ENCODE measurements around the gene ANKRD33B.

ANKRD33B gene

DNA sequence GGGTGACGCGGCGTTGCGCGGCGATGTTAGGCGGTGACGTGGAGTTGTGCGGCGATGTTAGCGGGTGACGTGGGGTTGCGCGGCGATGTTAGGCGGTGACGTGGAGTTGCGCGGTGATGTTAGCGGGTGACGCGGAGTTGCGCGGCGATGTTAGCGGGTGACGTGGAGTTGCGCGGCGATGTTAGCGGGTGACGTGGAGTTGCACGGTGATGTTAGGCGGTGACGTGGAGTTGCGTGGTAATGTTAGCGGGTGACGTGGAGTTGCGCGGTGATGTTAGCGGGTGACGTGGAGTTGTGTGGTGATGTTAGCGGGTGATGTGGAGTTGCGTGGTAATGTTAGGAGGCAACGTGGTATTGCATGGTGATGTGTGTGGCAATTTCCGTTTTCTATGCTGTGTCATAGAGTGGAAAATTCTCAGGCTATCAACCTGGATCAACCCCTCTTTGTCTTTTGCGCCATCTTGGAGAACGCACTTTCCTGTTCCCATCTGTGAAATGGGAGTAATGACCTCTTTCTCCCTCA, 76.0 kb downstream of the ANKRD33B start:
- DNase-seq, result no peak

DNA sequence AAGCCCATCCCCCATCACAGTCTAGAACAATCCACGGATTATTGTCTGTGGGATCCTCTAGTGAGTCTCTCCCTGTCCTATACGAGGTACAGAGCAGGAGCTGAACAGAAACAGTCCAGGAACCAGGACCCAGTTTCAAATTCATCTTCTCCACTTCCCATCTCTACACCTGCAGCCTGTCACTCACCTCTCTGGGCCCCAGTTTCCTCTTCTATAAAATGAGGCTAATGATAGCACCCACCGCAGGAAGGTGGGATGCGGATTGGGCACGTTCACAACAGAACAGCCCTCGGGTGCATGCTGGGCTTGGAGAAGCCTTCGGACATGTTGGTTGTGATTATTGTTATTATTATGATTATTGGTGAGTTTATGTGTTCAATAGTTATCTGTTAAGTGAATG, 78.5 kb downstream of the ANKRD33B start:
- no peak for DNase-seq

DNA sequence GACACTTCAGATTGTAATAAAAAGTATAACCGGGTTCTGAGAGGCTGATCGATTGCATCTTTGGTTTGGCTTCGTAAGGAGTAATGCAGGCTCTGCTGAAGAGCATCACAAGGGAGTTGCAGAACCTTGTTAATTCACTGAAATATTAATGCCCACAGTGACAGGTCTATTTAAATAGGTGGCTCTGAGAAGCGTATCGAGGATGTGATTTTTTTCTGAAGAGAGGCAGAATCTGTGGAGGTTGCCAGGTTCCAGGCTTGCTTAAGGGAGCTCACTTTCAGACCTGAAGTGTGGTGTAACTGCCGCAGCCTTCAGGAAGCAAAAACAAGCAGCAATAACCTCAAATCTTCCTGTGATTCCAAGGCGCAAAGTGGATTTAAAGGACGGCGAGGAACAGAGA, 80.3 kb downstream of the ANKRD33B start:
- DNase-seq, result no peak

DNA sequence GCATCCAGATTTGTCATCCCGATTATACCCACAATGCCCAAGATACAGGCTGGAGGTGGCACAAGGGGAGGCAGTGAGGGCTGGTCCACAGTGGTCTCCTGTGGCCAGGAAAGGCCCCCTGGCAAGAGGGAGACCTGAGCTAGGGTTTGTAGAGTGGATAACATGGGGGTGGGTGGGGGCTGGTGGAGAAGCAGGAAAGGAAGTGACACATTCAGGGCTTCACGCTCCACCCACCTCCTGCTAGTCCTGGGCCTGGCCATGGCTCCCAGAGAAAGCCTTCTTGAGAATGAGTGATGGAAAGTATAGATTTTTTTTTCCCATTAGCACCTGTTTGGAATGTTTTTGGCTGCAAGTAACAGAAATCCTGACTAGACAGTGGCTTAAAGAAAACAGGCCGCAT, 81.3 kb downstream of the ANKRD33B start:
- DNase-seq, result no peak

DNA sequence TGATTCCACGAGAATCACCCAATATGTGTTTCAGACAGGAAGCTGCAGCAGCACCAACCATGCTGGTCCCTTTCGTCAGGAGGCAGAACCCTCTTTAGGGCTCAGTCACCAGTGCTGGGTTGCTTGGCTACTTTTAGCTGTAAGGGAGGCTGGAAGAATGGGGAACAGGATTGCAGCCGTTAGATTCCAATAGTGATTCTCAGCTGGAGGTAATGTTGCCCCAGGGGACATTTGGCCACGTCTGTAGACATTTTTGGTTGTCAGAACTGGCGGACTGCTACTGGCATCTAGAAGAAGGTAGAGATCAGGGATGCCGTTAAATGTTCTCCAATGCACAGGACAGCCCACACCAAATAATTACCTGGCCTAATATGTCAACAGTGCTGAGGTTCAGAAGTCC, 81.8 kb downstream of the ANKRD33B start:
- DNase-seq, result no peak

DNA sequence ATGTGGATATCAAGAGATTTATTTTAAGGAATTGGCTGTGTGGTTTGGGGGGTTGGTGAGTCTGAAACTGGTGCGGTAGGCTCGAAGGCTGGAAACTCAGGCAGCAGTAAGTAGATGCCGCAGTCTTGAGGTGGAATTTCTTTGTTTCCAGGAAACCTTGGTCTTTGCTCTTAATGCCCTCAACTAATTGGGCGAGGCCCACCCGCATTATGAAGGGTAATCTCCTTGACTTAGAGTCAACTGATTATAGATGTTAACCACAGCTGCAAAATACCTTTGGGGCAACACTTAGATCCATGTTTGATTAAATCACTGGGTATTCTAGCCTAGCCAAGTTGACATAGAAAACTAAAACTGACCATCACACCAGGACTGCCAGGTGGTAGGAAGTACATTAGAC, 83.8 kb downstream of the ANKRD33B start:
- no peak for DNase-seq

DNA sequence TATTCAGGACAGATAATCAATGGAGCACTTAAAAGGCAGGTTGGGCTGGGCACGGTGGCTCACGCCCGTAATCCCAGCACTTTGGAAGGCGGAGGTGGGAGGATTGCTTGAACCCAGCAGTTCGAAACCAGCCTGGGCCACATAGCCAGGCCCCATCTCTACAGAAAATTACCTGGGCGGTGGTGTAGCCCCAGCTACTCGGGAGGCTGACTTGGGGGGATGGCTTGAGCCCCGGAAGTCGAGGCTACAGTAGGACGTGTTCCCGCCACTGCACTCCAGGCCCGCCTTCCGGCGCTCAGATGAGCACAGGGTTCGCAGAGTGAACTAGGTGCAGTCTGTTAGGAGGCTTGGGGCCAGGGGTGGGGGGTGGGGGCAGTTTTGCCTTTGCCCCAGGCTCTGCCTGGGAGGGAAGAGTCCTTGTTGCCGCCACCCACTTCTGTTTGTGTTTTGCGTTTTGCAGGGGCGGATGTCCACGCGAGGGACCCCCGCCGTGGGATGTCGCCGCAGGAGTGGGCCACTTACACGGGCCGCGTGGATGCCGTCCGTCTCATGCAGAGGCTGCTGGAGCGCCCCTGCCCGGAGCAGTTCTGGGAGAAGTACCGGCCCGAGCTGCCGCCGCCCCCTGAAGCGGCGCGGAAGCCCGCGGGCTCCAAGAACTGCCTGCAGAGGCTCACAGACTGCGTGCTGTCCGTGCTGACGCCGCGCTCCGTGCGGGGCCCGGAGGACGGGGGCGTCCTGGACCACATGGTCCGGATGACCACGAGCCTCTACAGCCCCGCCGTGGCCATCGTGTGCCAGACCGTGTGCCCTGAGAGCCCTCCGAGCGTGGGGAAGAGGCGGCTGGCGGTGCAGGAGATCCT, 85.2 kb downstream of the ANKRD33B start:
- DNase-seq, result no peak

DNA sequence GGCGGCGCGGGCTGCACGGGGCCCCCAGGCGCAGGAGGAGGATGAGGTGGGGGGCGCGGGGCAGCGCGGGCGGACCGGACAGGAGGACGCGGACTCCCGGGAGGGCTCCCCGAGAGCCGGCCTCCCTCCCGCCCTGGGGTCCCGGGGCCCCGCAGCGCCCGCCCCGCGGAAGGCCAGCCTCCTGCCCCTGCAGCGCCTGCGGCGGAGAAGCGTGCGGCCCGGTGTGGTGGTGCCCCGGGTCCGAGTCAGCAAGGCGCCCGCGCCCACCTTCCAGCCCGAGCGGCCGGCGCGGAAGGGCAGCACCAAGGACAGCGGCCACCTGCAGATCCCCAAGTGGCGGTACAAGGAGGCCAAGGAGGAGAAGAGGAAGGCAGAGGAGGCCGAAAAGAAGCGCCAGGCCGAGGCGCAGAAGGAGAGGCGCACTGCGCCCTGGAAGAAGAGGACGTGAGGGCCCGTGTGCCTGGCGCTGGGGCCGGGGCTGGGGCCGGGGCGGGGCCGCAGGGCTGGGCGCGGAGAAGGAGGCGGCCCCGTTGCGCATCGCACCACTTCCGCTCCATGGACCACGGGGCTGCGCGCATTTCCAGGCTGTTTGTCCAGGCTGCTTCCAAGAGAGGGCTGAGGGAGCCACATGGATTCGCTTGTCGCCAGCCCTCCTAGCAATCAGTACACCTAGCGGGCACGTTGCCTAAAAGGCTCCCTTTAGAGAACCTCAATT, 86.0 kb downstream of the ANKRD33B start:
- DNase-seq, result no peak

DNA sequence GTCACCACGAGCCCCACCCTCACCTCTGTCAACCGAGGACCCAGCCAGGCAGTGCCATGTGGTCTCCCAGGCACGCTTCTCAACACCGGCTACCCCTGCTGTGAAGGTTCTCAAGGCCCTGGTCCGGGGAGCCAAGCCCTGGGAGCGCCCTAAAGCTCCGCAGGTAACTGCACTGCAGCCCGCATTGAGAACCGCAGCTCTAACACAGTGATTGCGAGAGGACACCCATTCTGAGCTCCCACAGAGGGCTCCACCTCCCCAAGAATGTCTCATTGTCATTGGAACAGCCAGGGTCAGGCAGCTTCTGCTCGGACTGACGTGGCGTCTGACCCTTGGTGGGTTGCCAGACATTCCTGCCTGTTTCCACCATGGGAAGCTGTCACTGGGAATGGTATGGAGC, 88.3 kb downstream of the ANKRD33B start:
- DNase-seq, result no peak

DNA sequence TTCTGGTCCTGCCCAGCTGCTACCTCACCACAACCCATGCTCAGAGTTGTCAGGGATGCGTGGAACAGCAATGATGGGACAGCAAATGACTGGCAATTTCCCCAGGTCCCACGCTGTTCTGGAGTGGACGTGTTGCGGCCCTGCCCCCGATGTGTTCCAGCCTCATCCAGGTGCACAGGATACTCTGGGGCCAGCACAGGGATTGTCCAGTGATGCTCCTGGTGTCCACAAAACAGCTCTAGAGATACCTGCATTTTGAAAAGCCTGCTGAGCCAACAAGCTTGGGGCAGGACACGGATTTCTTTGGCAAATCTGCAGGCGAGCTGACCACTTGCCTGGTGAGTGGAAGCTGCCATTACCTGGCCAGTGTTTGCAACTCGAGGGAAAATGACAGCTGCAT, 88.7 kb downstream of the ANKRD33B start:
- no peak for DNase-seq

DNA sequence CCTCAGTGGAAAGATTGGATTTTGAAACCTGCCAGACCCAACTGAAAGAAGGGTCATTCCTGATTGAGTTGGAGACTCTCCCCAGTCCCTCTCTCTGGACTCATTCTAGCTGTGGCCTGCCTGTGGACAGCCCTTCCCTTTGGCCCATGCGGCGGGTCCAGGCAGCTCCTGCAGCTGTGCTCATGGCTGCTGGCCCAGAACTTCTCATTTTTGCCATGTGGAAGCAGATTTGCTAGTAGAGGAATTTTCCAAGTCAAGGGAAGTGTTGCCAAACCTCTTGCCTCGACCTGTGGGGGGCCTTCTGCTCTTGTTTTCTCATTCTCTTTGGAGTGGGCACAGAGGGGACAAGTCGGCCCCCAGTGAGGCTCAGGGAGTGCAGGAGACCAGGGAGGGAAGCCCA, 89.2 kb downstream of the ANKRD33B start:
- DNase-seq, result no peak

DNA sequence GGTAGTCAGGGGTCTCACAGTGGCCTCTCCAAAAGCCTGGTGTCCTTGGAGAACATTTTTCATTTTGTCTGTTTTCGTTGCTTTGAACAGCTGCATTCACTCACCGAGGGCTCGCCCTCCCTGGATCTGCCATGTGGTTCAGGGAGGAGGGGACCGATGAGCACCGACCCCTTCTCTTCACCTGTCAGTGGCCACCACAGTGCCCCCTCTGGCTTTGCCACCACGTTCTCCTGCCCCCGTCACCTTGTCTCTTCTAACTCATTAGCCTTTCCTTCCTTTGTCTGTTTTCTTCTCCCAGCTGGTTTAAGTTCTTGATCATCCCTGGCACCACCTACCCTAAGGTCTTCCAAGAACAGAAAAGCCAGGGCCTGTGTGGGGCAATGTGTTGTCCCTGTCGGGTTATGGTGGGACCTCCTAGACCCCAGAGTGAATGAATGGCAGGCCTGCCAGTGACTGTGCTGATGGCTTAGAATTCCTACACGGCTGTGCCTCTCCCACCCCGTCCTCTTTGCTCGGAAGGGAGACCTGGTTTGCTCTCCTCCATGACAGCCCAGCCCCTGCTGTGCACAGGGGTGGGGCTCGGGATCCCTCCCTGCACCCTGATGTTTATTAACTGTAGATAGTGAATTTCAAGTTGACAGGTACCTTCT, 90.0 kb downstream of the ANKRD33B start:
- no peak for DNase-seq

DNA sequence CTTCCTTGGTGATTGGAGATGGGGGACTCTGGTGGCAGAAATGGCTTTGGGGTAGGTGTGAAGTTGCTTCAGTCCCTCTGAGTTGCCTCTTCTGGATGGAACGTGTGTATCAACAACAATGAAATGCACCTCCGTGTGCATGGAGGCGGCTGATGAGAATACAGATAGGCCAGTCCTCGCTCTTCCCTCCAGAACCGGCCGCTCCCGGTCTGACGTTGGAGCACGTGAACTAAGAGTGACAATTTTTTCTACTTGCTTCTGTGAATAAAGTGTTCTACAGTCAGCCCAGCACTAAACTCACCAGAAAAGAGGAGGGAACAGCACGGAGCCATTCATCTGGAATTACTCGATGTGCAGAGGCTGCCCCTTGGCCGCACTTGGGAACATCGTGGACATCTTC, 90.7 kb downstream of the ANKRD33B start:
- DNase-seq, result no peak

DNA sequence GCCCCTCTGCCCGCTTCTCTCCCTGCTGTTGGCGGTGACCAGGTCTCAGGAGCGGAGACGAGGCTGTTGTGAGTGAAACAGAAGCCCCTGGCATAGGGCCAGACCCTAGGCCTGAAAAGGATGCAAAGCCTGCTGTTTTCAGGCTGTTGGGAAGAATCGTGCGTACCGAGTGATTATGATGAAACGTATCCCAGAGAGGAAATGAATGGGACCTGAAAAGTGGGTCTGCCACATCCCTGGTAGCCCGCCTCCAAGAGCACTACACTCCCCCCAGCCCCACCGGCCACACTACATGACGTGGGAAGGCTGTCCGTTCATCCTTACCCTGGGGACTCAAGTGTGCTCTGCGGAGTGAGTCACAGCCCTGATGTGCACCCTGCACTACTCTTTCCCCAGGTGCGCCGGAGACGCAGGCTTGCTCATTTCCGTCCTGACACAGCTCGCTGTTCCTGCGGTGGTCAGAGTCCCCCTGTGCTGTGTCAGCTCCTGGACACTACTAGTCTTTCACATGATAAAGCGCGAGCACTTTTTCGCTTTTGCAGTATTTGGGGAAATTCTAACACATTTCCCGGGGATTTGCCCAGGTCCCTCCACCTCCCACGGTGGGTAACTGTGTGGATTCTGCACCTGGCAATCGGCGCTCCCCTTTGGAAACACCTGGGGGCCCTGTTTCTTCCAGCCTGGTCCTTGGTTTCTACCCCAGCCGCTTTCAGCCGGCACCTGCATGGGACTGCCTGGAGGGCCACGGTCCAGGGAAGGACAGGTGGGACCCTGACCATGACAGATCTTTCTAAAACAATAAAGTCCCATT, 91.5 kb downstream of the ANKRD33B start:
- no peak for DNase-seq

DNA sequence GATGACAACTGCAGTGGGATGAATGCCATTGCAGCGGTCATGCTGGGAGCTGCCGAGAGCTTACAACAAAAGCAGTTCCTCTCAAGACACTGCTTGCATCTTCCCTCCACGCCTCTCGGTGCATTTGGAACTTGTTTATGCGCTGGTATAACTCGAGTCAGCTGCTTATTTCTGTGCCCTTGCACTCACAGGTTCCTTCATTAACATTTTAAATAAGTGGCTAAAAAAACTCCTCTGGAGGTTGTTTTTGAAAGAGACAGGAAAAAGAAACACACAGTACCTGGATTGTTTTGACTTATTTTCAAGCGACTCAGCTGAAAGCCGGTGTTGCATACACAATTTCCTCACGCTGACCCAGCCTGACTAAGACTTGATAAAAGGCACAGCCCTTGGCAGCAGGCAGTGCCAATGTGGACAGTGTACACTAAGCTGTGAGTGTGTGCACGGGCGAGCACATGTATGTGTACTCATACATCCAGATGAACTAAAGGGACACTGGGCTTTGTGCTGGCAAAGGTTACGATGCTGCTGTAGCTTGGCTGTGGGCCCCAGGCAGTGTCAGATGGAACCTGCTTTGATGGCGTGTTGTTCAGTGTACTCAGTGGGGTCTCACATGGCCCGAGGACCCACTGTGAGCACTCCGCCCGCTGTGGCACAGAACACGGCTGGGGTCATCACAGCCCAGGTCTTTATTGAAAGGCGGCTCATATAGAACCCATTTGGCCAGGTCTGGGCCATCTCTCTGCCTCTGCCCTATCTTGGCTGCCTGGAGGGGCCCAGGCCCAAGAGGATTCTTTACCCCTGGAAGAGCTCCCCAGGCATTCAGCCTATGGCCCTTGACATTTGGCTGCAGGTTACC, 92.3 kb downstream of the ANKRD33B start:
- no peak for DNase-seq

DNA sequence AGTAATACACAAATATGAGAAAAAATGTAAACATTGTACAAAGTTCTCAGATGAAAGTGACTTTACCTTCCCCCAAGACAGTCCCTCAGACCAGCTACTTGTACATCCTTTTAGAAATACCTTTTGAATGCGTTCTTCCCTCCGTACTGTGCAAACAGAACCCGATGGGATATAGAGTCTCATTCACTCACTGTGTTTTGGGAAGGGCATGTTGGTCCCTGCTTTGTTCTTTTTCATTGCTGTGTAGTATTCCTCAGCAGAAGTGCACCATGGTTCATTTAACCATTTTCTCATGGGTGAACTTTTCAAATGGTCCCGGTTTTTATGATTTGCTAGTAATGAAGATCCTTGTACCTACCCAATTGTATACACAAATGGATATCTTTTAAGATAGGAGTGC, 94.4 kb downstream of the ANKRD33B start:
- no peak for DNase-seq

DNA sequence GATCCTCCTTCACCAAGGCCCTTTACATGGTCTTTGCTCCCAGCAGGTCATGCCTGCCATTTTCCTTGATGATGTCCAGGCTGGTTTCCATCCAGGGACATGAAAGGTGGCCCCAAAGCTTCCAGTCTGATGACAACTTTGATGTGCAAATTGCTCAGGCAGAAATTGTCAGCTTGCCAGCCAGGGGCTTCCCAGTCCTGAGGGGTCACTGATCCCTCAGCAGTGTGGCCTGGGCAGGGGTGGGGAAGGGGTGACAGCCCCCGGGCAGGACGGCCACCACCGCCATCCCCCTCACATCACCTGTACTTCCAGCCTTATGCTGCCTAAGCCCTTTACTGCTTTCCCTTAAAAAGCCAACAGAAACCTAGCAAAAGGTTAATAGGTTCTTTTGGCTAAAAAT, 96.3 kb downstream of the ANKRD33B start:
- no peak for DNase-seq

DNA sequence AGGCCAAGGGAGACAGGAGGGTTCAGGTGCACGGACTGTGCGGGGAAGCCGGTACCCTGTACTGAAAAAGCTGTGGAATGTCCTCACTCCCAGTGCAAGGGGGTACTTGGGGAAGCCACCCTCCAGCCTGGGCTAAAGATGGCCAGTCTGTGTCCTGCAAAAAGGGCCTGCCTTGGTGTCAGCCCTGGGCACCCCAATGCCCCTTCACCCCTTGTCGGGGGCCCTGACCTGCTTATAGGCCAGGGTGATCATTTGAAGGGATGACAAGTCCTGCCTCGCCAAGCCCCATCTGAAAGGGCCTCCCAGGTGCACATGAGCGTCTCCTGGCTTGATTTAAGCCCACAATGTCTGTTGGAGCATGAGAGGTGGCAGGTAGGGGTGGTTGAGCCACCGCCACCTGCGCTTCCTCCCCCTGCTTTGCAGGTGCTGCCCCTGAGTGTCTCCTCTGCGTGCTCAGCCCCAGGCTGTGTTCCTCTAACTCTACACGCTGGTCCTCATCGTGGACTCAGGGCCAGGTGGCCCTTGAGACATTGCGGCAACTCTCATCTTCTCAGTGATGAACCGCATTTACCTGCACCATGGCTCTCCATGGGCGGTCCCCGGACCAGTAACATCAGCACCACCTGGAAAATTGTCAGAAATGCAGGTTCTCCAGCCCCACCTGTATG, 97.0 kb downstream of the ANKRD33B start:
- DNase-seq, result no peak

DNA sequence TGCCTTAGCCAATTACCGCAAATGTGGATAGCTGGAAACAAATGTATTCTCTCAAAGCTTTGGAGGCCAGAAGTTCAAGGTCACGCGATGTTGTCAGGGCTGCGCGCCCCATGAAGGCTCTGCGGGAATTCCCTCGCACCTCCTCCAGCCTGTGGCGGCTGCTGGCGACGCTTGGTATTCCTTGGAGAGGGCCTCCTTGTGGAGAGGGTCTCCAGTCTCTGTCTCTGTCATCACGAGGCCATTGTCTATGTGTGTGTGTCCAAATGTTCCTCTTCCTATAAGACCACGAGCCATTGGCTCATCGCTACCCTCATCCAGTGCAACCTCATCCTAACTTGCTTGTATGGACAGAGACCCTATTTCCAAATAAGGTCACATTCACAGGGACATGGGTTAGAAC, 97.5 kb downstream of the ANKRD33B start:
- DNase-seq, result no peak

DNA sequence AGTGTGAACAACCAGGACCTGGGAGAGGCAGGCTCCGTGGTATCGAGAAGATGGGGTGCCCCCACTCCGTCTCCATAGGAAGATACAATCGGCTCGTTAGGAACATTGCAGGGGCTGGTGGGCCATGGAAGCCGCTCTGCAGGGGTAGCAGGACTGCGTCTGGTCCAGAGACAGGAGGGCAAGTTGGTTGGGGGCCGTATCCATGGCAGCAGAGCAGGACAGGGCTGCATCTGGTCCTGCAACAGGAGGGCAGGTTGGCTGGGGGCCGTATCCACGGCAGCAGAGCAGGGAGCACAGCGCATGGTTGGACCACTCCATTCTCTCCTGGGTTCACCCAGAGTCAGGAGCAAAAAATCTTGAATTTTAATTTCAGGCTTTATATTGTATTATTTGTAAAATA, 98.2 kb downstream of the ANKRD33B start:
- no peak for DNase-seq

Data from NCI-H748 treated with DMSO at 0.1 percent for 48 hours (cell line).